H1 (cell line): Measurements from ENCODE around the gene ACSM3. TPM values are rescaled to one million over a fixed set of nuclear protein-coding genes. Genes with fewer than 3 reads are reported as not detected.

Experiments
- CTCF ChIA-PET: fragments of 300-600 bp; sonication (Branson Sonifier 250); formaldehyde crosslinking; loops from one replicate; lab custom pipeline; 2021; ENCODE audit not compliant: partially characterized antibody; lab: Charles Lee
- POLR2A ChIA-PET: fragments of 300-600 bp; sonication (Branson Sonifier 250); formaldehyde crosslinking; loops from one replicate; lab custom pipeline; 2021; ENCODE audit warnings: inconsistent platforms; ENCODE audit not compliant: partially characterized antibody; lab: Charles Lee
- DNase-seq, 2 experiments: peaks; one replicate each; pipeline versions ENCODE4 v3.0.0 to v3.0.0-alpha.2; 2010 to 2022; ENCODE audit warnings: low spot score in 2 of 2, low read depth in 1 of 2, mixed read lengths in 1 of 2
- FAIRE-seq: peaks from 2 replicates; lab custom pipeline; 2011; peaks lifted over from hg19 to GRCh38; lab: Jason Lieb, UNC
- H2AFZ ChIP-seq: 2 replicates; pipeline ENCODE4 v1.8.1; 2012; ENCODE audit warnings: low read length, inconsistent platforms
- H2AK5ac ChIP-seq: 2 replicates; pipeline ENCODE4 v1.6.1; 2013; ENCODE audit warnings: low read depth, low read length
- H2BK120ac ChIP-seq: replicated peaks from 2 replicates; pipeline ENCODE3; 2013; ENCODE audit warnings: low read depth, low read length, inconsistent platforms
- H2BK12ac ChIP-seq: 2 replicates; pipeline ENCODE4 v1.6.1; 2013; ENCODE audit warnings: low read depth, low read length
- H2BK15ac ChIP-seq: 2 replicates; pipeline ENCODE4 v1.6.1; 2013; ENCODE audit warnings: low read length
- H2BK20ac ChIP-seq: 2 replicates; pipeline ENCODE4 v1.6.1; 2013; ENCODE audit warnings: low read length
- H2BK5ac ChIP-seq: 2 replicates; pipeline ENCODE4 v1.6.1; 2013; ENCODE audit warnings: low read depth, low read length
- H3K14ac ChIP-seq: 2 replicates; pipeline ENCODE4 v1.6.1; 2013; ENCODE audit warnings: inconsistent platforms; ENCODE audit not compliant: insufficient read length
- H3K18ac ChIP-seq: 2 replicates; pipeline ENCODE4 v1.6.1; 2013; ENCODE audit warnings: low read length; ENCODE audit errors: extremely low read depth
- H3K23ac ChIP-seq: 2 replicates; pipeline ENCODE4 v1.6.1; 2013; ENCODE audit warnings: inconsistent platforms; ENCODE audit not compliant: insufficient read length
- H3K23me2 ChIP-seq: 2 replicates; pipeline ENCODE4 v1.6.1; 2013; ENCODE audit warnings: low read depth, low read length
- H3K27ac ChIP-seq: 2 replicates; pipeline ENCODE4 v1.6.1; 2011; ENCODE audit warnings: low read depth, low read length, inconsistent platforms
- H3K27me3 ChIP-seq, 4 experiments: replicated peaks in 1 of 4; 1 replicate in 1 of 4; 2 replicates in 3 of 4; pipeline versions ENCODE4 v1.6.1 to v1.8.1; 2011 to 2013; ENCODE audit warnings: low read length in 3 of 4, mild to moderate bottlenecking in 3 of 4, inconsistent platforms in 2 of 4, mixed read lengths in 2 of 4, moderate library complexity in 1 of 4; ENCODE audit not compliant: control insufficient read depth in 3 of 4, insufficient read depth in 3 of 4; ENCODE audit errors: extremely low read depth in 1 of 4
- H3K36me3 ChIP-seq, 4 experiments: 2 replicates each; pipeline versions ENCODE4 v1.6.1 to v1.8.1; 2011 to 2013; ENCODE audit warnings: mild to moderate bottlenecking in 4 of 4, low read length in 3 of 4, moderate library complexity in 2 of 4, control low read depth in 1 of 4, inconsistent platforms in 1 of 4; ENCODE audit not compliant: insufficient read depth in 4 of 4, control insufficient read depth in 2 of 4
- H3K4ac ChIP-seq: replicated peaks from 2 replicates; pipeline ENCODE3; 2013; ENCODE audit warnings: low read length, low read depth, mixed read lengths, inconsistent platforms; ENCODE audit not compliant: insufficient read length
- H3K4me1 ChIP-seq, 4 experiments: replicated peaks in 1 of 4; 1 replicate in 1 of 4; 2 replicates in 3 of 4; pipeline versions ENCODE4 v1.6.1 to v1.8.1; 2011 to 2013; ENCODE audit warnings: low read length in 3 of 4, inconsistent platforms in 2 of 4, mixed read lengths in 1 of 4; ENCODE audit not compliant: insufficient read depth in 4 of 4, control insufficient read depth in 3 of 4
- H3K4me2 ChIP-seq, 2 experiments: 2 replicates each; pipeline versions ENCODE4 v1.6.1 to v1.8.1; 2011 to 2013; ENCODE audit warnings: low read depth in 2 of 2, low read length in 2 of 2, control low read depth in 1 of 2, inconsistent platforms in 1 of 2, mild to moderate bottlenecking in 1 of 2; ENCODE audit not compliant: insufficient read depth in 1 of 2
- H3K4me3 ChIP-seq, 4 experiments: fragments of 200-600, 300-600 bp in 1 of 4; sonication (generic), shearing (Covaris generic), sonication (Bioruptor Twin) in 1 of 4; 2 replicates each; pipeline versions ENCODE4 v1.5.1 to v1.8.1; 2011 to 2016; ENCODE audit warnings: low read length in 4 of 4, low read depth in 3 of 4, control low read depth in 2 of 4, inconsistent platforms in 2 of 4, mild to moderate bottlenecking in 2 of 4, mixed read lengths in 1 of 4, moderate library complexity in 1 of 4; ENCODE audit not compliant: insufficient read depth in 2 of 4; ENCODE audit errors: extremely low read depth in 1 of 4
- H3K56ac ChIP-seq: replicated peaks from 2 replicates; pipeline ENCODE3; 2013; ENCODE audit warnings: low read depth, mild to moderate bottlenecking, mixed read lengths, low read length, inconsistent platforms; ENCODE audit not compliant: insufficient read length
- H3K79me1 ChIP-seq: 2 replicates; pipeline ENCODE4 v1.6.1; 2013; ENCODE audit warnings: low read depth, low read length, control low read depth
- H3K79me2 ChIP-seq, 2 experiments: 2 replicates each; pipeline versions ENCODE4 v1.6.1 to v1.8.1; 2012 to 2013; ENCODE audit warnings: low read length in 2 of 2, mild to moderate bottlenecking in 2 of 2, inconsistent platforms in 1 of 2; ENCODE audit not compliant: insufficient read depth in 2 of 2, control insufficient read depth in 1 of 2
- H3K9ac ChIP-seq, 4 experiments: replicated peaks in 1 of 4; 1 replicate in 1 of 4; 2 replicates in 3 of 4; pipeline versions ENCODE4 v1.6.1 to v1.8.1; 2011 to 2013; ENCODE audit warnings: low read depth in 3 of 4, low read length in 3 of 4, control low read depth in 2 of 4, mild to moderate bottlenecking in 2 of 4, moderate library complexity in 2 of 4, inconsistent platforms in 1 of 4; ENCODE audit errors: extremely low read depth in 1 of 4
- H3K9me3 ChIP-seq, 2 experiments: 2 replicates each; pipeline versions ENCODE4 v1.6.1 to v1.8.1; 2012 to 2013; ENCODE audit warnings: mild to moderate bottlenecking in 2 of 2, moderate library complexity in 2 of 2, control low read depth in 1 of 2, inconsistent platforms in 1 of 2, low read depth in 1 of 2, low read length in 1 of 2, mixed read lengths in 1 of 2; ENCODE audit not compliant: insufficient read depth in 2 of 2
- H4K20me1 ChIP-seq, 2 experiments: replicated peaks in 1 of 2; 2 replicates each; pipeline versions ENCODE3 to v1.8.1; 2011 to 2013; ENCODE audit warnings: inconsistent platforms in 2 of 2, low read length in 2 of 2, mild to moderate bottlenecking in 1 of 2; ENCODE audit not compliant: insufficient read depth in 2 of 2, control insufficient read depth in 1 of 2
- H4K5ac ChIP-seq: 2 replicates; pipeline ENCODE4 v1.6.1; 2013; ENCODE audit warnings: low read length, low read depth, mixed read lengths, inconsistent platforms; ENCODE audit not compliant: insufficient read length
- H4K8ac ChIP-seq: 2 replicates; pipeline ENCODE4 v1.8.0; 2013; ENCODE audit warnings: mild to moderate bottlenecking, moderate library complexity, low read length, inconsistent platforms; ENCODE audit not compliant: insufficient read depth; ENCODE audit errors: extremely low read depth
- H4K91ac ChIP-seq: replicated peaks from 2 replicates; pipeline ENCODE3; 2013; ENCODE audit warnings: low read length, mixed read lengths, inconsistent platforms; ENCODE audit not compliant: insufficient read length
- CBX5 ChIP-seq: fragments of 300-800, 300-1000 bp; sonication (generic); IDR thresholded peaks from 2 replicates; pipeline ENCODE4 v1.7.1; 2016; ENCODE audit warnings: antibody characterized with exemption, low read length, low read depth
- CREB1 ChIP-seq: IDR thresholded peaks from 2 replicates; pipeline ENCODE4 v1.6.1; 2012; ENCODE audit warnings: inconsistent platforms
- SIX5 ChIP-seq: IDR thresholded peaks from 2 replicates; pipeline ENCODE4 v1.6.1; 2011; ENCODE audit warnings: mild to moderate bottlenecking, low read depth, low read length
- WGBS, 2 experiments: shearing (Covaris generic) in 1 of 2; methylation state at CpG; one replicate each; pipeline versions ENCODE4 v1.1.6 to v1.1.7; 2013 to 2015; ENCODE audit warnings: low lambda C conversion rate in 2 of 2, mixed read lengths in 2 of 2, inconsistent platforms in 1 of 2, low coverage in 1 of 2, missing lambda C conversion rate in 1 of 2; ENCODE audit not compliant: insufficient replicate concordance in 2 of 2, insufficient coverage in 1 of 2, insufficient read length in 1 of 2; ENCODE audit errors: extremely low coverage in 1 of 2, missing lambda C conversion rate in 1 of 2; 5-methylcytosine and 5-hydroxymethylcytosine counted together
- polyA plus RNA-seq, 7 experiments: library from polyadenylated mRNA; depleted of rRNA in 3 of 7; stranded (reverse) in 5 of 7; unstranded in 2 of 7; fragments of >200 nt in 5 of 7; fragments of 200-250 nt in 2 of 7; gene quantifications; 1 replicate in 5 of 7; 2 replicates in 1 of 7; 4 replicates in 1 of 7; pipeline versions ENCODE4 v1.2.1 to v1.2.3, GENCODE V29; 2011 to 2013; ENCODE audit warnings: missing spikeins in 2 of 7, mixed read lengths in 2 of 7
- total RNA-seq: library from RNA; stranded (reverse); fragmentation: NEBNext Ultra II Directional; extraction: Animal tissue kit (Norgen Biotek cat#: 25700); gene quantifications from 2 replicates; pipeline ENCODE4 v1.2.1, GENCODE V29; 2021
- TF ChIP-seq, protein P1 (sequence below): IDR thresholded peaks from 2 replicates; pipeline ENCODE4 v1.6.1; 2012; ENCODE audit warnings: inconsistent platforms

The ACSM3 gene
- total and polyA plus RNA-seq, 2 of the 8 experiments (the other 6 are each of a cell fraction or from before 2014, with no cell fraction given) = 5.7 to 6.2 TPM

- no peaks in the 10 kb centered on the region for H3K9me3 ChIP-seq
- 85% methylated on average over 2 of the region's 2 CpGs; no CpG with 5 or more reads in 1 of the 2 experiments for WGBS, 2 experiments
- H4K20me1 ChIP-seq = no peaks in the 10 kb centered on the region
- TF ChIP-seq SIX5 = no peak
- TF ChIP-seq, protein P1, sequence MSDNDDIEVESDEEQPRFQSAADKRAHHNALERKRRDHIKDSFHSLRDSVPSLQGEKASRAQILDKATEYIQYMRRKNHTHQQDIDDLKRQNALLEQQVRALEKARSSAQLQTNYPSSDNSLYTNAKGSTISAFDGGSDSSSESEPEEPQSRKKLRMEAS = no peak
- no peak for TF ChIP-seq CREB1
- no peak for TF ChIP-seq CBX5
- ChIA-PET POLR2A (no interaction called here), CTCF (no interaction called here)
- H2BK120ac ChIP-seq = no peak overlapping the region
- no peaks in the 10 kb centered on the region for H3K79me2 ChIP-seq
- no peak overlapping the region for H3K4me3 ChIP-seq
- no peak overlapping the region for H4K8ac ChIP-seq
- no peak overlapping the region for H2AK5ac ChIP-seq
- no peaks in the 10 kb centered on the region for H3K27me3 ChIP-seq
- no peak overlapping the region for H3K9ac ChIP-seq
- no peaks in the 10 kb centered on the region for H3K23me2 ChIP-seq
- H3K4ac ChIP-seq = no peak overlapping the region
- no peak overlapping the region for H2BK12ac ChIP-seq
- no peak for DNase-seq
- peaks cover 0 to 12% (median 0%) of the 10 kb centered on the region in 4 experiments; a peak in 4 of 8 replicates for H3K36me3 ChIP-seq
- H4K91ac ChIP-seq = no peak overlapping the region
- no peaks in the 10 kb centered on the region for H3K79me1 ChIP-seq
- H3K56ac ChIP-seq = no peak overlapping the region
- no peak overlapping the region for H2BK5ac ChIP-seq
- no peak overlapping the region for H3K14ac ChIP-seq
- H4K5ac ChIP-seq = no peak overlapping the region
- no peak overlapping the region for H3K18ac ChIP-seq
- H2BK15ac ChIP-seq = no peak overlapping the region
- H3K23ac ChIP-seq = no peak overlapping the region
- no peaks in the 10 kb centered on the region for H3K4me1 ChIP-seq
- FAIRE-seq = no peak
- no peak overlapping the region for H2AFZ ChIP-seq
- H3K27ac ChIP-seq = no peak overlapping the region
- no peak overlapping the region for H2BK20ac ChIP-seq
- no peak overlapping the region for H3K4me2 ChIP-seq
Measured at GRCh38 chr16:20798364-20798763, 34.5 kb downstream of the ACSM3 start.
